GM21528 (cell line): Measurements from ENCODE around the gene CIART.
"Not testable (repeated sequence)": the region's sequence is repeated elsewhere in the genome, so short reads cannot be mapped to it uniquely, and the experiment has no call there.

Source experiments
- ATAC-seq: cut with Tn5 transposase; IDR thresholded peaks from one replicate; pipeline ENCODE4 v1.9.1; 2021; ENCODE audit warnings: mild to moderate bottlenecking, moderate library complexity; ENCODE audit not compliant: unreplicated experiment, low FRiP score

CIART gene, protein sequence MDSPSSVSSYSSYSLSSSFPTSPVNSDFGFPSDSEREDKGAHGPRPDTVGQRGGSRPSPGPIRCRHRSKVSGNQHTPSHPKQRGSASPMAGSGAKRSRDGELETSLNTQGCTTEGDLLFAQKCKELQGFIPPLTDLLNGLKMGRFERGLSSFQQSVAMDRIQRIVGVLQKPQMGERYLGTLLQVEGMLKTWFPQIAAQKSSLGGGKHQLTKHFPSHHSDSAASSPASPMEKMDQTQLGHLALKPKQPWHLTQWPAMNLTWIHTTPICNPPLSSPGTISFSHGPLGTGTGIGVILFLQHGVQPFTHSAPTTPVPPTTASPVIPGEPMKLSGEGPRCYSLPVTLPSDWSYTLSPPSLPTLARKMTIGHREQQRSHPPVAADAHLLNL

DNA sequence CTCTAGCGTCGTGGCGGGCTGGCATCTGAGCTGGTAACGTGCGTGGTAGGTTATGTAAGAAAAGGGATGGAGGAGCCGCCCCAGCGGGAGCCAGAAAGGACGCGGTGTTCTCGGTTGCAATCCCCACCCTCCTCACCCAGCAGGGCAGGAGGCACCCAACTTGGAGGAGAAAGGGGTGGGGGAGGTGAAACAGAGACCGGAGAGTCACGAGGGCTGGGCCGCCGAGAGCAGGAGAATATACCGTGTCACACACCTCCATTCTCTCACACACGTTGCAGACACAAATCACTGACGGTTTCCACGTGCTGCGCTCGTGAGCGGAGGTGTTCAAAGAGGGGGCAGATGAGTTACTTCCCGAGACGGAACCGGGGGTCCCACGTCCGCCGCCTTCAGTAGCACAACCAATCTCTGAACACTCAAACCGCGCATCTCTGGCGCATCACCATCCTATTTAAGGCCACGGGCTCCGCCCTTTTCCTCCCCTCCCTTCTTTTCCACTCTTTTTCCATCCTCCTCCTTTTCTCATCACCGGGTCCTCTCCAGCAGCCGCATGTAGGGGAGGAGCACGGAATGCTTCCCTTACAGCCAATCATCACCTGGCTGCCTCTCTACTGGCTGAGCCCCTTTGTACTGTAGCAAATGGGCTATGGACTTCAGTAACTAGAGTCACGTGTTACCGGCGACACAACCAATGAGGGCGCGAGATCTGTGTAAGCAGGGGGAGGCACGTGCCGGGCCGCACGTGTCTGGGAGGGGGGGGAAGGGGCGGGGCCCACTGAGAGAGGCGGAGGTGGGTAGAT is at the start of gene CIART:
Gene CIART, plus strand, starts transcription at position 797 of the 800 bp plus-strand sequence. CDS start 714 bp downstream, outside the sequence.
- ATAC-seq: no peak

DNA sequence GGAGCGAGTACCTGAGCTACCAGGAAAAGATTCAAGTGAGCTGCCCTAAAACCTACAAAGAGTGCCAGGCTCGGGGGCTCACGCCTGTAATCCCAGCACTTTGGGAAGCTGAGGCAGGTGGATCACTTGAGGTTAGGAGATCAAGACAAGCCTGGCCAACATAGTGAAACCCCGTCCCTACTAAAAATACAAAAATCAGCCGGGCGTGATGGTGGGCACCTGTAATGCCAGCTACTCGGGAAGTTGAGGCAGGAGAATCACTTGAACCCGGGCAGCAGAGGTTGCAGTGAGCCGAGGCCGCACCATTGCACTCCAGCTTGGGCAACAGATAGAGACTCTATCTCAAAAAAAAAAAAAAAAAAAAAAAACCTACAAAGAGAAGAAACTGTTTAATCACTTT is 49.4 kb upstream of the CIART start:
- not testable (repeated sequence) for ATAC-seq

DNA sequence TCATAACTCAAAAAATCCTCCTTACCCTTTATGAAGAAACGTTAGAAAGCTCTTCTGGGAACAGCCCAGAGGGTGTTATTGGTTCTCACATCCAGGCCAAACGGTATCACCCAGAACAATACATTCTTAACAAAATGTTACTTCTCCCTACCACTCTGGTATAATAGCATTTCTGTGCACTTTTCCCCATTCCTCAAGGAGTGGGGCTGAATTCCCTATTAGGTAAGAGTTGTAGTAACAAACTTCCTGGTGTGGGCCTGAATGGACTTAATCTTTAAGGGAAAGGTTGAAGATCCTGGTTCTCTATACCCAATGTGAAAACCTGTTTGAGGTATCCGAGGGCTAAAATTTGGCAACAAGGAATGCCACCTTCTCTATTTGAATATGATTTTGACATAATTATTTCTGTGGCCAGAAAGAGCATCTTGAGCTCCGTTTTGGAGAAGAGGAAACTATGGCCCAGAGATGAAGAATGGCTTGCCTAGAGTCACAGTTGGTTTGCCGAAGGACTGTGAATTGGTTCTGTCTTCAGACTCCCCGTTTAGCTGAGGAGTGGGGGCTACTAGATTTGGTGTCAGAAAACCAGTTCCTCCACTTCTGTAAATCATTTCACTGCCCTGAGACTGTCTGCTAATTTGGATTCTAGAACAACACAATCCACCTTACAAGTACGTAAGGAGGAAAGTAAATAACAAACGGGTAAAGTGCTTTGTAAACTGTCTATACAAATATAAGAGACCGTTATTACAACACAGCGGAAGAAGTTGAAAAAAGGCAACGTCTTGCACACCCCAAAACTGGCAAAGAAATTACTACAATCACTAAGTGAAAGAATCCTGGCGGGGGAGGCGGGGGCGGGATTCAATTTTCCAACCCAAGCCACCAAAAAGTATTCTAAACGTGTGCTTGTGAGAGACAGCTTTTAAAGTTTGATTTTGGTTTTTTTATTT is 48.7 kb upstream of the CIART start:
- no peak for ATAC-seq

DNA sequence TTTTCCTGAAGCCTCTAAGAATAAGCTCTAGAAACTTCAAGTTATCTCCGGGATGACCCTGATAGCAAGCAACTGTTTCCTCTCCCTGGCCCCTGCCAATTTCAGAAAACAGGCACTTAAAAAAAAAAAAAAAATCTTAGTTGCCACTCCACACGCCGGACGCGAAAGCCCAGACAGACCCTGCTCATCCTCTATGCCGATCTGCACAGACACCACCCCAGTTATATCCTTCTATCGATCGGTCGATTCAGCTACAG is 48.1 kb upstream of the CIART start:
- no peak for ATAC-seq

DNA sequence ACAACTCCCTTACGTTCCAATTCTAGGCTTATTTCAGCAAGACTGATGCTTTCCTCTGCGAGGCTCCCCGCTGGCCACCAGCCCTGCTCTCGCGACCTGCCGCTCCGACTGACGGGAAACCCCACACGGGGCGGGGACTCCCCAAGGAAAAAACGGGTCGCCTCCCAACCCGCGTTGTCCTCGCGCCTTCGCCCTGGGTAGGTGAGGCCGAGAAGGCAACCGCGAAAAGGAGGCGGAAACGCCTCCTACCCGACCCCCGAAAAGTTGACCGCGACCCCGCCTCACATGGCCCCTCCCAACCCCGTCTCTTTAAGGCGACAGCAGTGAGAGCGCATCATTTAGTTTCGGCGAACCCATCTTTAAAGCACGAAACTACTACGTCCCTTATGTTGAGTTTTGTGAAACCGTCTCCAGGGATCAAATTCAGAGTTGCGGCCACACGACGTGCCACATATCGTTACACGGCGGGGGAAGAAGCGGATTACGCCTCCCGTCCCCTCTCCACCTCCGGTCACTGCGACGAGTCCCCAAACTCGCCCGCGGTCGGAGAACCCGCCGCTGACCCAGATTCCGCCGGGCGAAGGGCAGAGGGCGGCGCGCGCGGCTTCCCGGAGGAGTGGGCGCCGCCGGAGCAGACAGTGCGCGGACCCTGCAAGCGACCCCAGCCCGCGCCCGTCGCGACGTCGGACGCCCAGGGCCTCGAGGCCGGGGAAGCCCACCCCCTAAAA is 47.6 kb upstream of the CIART start:
- peak; percentile 59 for ATAC-seq

DNA sequence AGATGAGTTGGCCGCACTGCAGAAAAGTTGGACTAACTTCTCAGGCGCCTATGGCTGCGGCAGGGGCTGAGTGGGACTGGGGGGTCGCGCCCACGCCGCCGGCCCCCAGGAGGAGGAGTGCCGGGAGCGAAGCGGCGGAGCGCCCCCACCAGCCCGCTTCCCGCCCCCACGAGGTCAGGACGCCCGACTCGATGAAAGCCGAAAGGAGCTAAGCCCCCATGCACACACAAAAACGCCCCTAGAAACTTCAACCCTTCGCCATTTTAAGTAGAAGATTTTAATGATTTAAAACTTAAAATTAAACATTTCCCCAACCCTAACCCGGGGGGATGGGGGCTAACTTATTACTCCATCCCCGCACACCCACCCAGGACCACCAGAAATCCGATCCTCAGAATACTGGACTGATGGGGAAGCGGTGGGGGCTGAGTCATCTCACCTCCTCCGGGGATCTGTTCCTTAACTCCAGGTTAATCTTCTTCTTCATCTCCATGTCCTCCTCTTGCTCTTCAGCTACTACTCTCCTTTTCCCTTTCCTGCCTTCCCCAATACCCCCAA is 47.0 kb upstream of the CIART start:
- peak; percentile 2 for ATAC-seq

DNA sequence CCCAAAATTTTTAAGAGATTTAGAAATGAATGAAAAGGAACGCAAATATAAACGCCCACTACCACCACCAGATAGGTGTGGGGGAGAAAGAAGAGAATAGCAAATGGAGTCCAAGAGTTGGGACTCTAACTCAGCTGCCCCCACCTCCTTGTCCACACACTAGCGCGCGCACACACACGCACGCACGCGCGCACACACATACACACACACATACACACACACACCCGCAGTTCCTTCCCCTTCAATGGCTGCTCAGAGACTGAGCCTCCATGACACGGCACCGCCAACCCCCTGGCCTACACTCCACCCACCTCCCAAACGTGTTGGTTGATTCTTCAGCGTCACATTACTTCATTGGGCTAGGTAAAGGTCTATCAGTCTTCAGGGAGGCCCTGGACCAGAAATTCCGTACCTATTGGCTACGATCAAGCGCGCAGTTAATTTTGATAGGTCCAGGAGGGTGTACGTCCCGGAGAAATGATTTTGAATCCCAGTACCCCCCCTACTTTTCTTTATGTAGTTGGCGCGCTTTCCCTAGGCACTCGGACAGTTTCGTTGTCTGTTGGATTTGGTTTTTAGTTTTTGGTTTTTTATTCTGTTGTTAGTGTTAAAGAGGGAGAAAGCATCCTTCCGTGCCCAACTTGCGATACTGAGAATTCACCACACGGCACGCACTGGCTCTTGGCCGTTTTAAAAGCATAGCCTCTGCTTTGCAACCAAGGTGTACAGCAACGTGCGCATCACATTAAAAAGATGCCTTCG is 46.3 kb upstream of the CIART start, which contains the start of gene ANP32E:
Gene ANP32E, minus strand, starts transcription at position 261 of the 762 bp plus-strand sequence. CDS start 326 bp downstream, outside the sequence.
- peak; percentile 80 for ATAC-seq

DNA sequence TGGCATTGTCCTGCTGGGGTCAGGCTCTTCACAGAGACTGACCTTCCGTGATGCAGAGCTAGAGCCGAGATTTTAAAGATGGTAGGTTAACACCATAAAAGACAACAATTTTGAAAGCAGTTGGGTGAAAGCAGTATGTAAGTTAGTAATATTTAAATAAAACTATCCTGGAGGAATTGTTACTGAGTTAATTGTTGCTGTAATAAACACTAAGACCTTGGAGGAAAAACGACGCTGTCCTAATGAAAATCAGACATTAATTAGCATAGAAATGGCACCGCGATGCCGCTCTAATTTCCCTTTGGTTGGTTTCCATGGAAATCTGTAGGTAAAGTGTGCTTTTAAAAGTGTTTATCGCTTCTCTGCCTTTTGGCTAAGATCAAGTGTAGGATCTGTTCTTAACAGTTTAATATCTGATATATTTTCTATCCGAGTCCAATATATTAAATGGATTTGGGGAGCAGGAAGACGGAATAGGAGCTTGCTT is 45.7 kb upstream of the CIART start:
- no peak for ATAC-seq

DNA sequence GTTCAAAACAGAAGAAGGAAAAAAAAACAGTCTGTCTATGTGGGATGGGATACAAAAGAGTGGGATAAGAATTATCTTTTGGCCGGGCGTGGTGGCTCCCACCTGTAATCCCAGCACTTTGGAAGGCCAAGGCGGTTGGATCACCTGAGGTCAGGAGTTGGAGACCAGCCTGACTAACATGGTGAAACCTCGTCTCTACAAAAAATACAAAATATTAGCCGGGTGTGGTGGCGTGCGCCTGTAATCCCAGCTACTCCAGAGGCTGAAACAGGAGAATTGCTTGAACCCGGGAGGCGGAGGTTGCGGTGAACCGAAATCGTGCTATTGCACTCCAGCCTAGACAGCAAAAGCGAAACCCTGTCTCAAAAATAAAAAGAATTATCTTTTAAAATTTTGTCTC is 45.2 kb upstream of the CIART start:
- ATAC-seq: not testable (repeated sequence)

DNA sequence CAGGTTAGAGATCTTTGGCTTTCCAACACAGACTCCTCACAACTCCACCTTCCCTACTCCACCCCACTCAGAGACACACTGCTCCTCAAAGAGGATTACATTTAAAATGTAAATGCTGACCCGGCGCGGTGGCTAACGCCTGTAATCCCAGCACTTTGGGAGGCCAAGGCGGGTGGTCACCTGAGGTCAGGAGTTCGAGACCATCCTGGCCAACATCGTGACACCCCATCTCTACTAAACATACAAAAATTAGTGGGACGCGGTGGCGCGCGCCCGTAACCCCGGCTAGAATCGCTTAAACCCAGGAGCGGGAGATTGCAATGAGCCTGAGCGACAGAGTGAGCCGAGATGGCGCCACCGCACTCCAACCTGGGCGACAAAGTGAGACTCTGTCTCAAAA is 44.6 kb upstream of the CIART start:
- no peak for ATAC-seq

DNA sequence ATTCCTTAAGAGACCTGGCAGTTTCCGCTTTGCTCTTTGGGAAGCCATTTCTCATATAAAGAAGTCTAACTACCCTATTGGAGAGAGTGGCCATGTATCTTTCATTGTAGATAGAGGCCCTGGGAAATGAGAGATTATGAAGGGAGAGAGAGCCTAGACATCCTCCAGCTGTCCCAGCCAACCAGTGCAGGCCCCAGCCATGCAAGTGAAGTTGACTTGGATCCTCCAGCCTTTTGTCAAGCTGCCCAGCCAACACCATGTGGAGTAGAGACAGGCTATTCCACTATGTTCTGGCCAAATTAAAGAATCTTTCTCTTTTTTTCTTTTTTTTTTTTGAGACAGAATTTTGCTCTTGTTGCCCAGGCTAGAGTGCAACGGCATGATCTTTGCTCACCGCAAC is 39.4 kb upstream of the CIART start:
- ATAC-seq: no peak

DNA sequence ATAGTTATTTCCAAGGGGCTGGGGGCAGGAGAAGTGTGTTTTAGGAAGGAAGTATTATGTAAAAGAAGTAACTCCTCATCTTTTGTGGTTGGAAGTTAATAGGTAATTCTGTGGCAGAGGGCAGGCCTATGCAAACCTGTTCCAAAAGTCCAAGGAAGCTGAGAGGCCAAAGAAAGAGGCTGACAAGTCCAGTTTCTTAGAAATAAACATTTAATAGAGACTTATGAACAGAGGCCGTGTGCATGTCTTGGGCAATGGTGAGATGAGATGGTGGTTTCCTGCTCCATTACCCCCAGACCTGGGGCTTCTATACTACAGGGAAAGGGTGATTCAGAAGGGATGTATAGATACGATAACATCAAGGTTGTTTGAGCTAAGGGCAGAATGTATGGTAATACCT is 32.4 kb upstream of the CIART start:
- ATAC-seq: no peak

DNA sequence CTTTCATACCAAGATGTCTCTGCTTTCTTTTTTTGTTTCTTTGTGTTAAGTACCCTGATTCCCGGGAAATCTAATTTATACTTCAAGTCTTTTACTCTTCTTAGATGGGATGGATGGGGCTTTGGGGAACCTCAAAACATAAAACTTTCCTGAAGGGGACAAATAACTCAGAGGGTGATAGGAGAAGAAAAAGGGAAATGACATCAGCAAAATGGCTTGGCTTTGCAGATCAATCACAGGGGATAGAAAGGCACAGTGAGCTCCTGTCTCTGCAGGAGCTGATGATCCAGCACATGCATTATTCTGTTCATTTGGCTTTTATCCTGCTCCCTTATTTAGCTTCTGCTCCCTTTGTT is 26.2 kb upstream of the CIART start:
- no peak for ATAC-seq

DNA sequence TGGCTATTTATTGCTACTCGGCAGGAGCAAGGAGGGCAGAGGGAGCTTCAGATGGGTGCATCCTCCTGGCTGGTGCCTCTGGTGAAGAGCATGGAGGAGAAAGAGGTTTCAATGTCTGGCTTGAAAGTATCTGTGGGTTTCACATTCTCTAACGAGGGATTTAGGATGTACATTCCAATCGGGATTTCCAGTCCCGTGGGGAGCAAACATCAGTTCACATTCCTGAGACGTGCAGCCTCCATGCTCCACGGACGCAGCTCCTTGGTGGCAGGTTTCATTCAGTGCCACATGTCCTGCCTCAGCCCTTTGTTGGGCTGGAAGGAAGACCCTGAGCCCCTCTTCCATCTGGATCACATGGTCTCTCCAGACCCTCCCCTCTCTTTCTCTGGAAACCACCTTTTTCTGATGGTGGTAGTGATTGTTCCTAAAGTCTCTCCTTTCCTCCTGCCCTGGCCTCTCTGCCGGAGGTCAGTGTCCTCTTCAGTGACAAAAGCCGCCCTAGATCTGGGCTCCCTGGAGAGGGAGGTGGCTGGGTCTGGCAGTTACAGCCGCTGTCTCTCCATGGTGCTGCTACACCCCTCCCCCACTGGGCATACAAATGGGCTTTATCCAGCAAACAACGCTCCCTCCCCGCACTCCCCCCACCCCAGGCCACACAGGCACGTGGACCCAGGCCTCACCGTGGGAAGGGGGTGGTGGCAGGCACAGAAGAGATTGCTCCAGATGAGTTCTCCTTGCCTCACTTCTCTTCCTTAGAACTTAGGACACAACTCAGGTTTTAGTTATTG is 25.6 kb upstream of the CIART start:
- no peak for ATAC-seq

DNA sequence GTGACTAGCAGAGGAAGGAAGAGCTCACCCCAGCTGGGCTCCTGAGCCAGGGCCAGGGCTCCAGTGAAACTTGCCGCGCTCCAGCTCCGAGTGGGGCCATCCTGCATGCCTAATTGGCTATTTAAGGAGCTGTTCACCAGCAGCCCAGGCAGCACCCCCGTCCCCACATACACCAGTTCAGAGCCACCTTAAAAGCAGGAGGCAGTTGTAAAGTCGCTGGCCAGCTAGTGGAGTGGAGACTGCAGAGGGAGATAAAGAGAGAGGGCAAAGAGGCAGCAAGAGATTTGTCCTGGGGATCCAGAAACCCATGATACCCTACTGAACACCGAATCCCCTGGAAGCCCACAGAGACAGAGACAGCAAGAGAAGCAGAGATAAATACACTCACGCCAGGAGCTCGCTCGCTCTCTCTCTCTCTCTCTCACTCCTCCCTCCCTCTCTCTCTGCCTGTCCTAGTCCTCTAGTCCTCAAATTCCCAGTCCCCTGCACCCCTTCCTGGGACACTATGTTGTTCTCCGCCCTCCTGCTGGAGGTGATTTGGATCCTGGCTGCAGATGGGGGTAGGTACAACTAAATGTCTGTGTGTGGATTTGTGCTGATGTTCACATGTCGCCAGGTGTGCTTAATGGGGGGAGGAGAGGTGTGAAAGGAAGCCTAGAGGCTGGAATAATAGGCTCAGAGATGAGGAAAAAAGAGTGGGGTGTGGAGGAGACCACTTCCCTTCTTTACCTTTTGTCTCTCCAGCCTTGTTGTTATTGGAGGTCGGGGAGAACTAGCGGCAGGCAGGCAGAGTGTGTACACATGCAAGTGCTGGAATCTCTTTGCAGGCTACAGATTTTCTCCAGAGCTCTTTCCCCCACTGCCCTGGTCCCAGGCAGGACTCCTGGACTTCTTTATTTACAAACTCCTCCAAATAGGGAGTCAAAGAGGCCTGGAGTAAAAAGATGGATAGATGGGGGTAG is 24.4 kb upstream of the CIART start, which contains the start of gene CA14:
Gene CA14, plus strand, starts transcription at position 151 of the 962 bp plus-strand sequence. Its CDS starts 355 bp downstream, at position 506.
- ATAC-seq: no peak

DNA sequence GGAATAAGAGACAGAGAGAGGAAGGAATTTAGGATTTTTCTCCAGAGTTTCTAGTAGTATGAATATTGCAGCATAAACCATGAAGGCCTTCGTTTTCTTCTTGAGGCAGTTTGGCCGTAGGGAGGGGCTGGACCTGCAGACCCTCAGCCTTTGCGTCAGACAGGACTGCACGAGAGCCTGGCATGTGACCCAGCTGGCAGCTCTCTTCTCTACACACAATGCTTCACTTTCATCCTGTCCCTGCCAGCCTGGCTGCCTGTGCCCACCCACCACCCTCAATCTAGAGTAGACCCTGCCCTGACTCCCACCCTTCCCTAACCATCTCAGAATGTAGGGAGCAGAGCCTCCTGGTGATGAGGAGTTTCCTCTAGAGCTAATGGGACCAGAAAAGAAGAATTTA is 23.1 kb upstream of the CIART start:
- no peak for ATAC-seq
